ENCODE results near the gene LRMDA.

LRMDA gene

DNA sequence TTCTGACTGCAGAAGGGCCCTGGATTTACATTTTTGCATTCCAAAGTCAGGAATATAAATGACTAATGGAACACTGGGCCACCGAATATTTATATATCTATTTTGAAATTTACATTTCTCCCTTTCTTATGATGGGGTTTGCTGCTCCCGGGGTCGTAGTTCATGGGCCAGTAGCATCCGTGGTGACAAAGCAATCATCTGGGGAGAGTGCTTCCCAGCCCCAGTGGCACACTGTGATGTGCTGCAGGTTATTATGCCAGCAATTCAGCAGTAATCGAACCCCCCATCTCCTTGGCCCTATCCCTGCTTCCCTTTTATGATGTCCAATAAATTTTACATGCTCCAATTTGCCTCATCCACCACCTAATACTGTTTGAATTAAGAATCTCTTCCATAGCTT is 837.5 kb downstream of the LRMDA start:
- TF ChIP-seq, protein P1, sequence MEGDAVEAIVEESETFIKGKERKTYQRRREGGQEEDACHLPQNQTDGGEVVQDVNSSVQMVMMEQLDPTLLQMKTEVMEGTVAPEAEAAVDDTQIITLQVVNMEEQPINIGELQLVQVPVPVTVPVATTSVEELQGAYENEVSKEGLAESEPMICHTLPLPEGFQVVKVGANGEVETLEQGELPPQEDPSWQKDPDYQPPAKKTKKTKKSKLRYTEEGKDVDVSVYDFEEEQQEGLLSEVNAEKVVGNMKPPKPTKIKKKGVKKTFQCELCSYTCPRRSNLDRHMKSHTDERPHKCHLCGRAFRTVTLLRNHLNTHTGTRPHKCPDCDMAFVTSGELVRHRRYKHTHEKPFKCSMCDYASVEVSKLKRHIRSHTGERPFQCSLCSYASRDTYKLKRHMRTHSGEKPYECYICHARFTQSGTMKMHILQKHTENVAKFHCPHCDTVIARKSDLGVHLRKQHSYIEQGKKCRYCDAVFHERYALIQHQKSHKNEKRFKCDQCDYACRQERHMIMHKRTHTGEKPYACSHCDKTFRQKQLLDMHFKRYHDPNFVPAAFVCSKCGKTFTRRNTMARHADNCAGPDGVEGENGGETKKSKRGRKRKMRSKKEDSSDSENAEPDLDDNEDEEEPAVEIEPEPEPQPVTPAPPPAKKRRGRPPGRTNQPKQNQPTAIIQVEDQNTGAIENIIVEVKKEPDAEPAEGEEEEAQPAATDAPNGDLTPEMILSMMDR (conservative IDR thresholded peaks at IDR 0.05): no peak
- H3K27ac ChIP-seq: no peak overlapping the region

DNA sequence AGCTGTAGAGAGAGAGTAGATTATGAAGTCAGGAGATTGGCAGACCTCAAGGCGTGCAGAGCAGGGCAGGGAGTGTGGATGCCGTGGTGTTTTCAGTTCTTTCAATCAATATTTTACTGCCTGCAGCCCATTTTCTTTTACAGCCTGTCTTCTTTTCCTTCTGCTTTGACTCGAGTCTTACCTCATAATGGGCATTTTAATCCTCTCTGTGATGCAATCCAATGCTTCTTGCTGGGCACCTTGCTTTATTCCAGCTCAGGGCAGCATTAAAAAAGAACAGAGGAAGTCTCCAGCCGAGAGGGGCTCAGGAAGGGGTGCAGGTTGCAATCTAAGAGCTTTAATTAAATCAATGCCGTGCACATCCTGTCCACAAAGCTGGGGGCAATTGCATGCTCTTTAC is 839.0 kb downstream of the LRMDA start:
- TF ChIP-seq, protein P1 (conservative IDR thresholded peaks at IDR 0.05): no peak
- no peak overlapping the region for H3K27ac ChIP-seq

DNA sequence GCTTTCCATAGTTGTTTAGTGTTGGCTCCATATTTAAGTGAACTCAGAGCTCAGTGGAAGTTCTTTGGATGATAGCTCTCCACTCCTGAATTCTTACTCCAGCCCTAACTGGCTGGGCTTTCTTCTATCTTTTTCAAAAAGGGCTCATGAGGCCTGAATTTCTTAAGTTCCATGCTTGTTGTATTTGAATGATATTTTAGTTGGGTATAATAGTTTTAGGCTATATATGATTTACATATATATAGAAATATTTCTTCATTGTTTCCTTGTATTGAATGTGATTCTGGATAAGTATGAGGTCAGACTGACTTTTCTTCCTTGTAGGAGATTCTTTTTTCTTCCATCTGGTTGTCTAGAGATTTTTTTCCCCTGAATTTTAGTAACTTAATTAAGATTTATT is 843.5 kb downstream of the LRMDA start:
- TF ChIP-seq, protein P1 (conservative IDR thresholded peaks at IDR 0.05): no peak
- no peak overlapping the region for H3K27ac ChIP-seq

DNA sequence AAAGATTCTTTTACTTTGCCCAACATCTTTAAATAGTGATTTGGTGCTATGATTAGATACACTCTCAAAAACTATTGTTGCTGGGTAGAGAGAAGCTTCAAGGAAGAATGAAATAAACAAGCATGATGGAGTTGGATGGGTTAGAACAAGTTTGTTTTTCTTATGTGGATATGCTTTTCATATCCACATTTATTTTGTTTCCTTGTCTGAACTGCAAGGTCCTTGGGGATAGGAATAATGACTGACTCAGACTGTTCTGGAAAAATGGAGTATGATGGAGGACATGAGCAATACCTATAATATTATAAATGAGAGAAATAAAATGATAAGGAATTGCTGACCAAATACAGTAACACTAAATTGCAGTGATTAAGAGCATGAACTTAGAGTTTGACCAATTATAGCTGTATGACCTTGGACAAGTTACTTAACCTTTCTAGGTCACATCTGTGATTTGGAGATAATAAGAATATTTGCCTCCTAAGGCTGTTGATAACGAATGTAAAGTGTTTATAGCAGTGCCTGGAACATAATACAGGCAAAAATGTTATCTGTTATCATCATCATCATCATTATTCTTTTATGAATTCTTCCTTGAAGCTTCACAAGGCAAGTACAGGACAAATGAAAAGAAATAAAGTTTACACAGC is 847.5 kb downstream of the LRMDA start:
- H3K27ac ChIP-seq: peak overlapping the region; percentile 100
- TF ChIP-seq, protein P1 (conservative IDR thresholded peaks at IDR 0.05): no peak

DNA sequence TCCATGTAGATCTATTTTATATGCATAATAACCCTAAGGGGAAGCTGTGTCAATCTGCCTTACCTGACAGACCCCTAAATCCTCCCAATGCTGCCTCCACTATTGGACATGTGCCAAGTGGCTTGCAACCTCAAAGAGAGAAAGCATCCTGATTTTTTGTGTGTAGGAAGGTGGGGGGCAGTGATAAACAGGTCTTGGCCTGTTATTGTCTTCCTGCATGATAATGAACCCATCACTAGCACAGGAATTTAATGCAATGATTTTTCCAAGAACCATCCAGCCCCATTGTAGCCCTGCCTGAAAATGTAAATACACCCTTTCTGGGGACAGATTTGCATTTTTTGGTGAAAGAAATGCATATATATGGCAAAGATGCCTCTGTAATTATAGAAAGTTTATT is 850.2 kb downstream of the LRMDA start:
- TF ChIP-seq, protein P1 (conservative IDR thresholded peaks at IDR 0.05): no peak; the same call in 1 of the 2 replicates
- peak overlapping the region; percentile 100 for H3K27ac ChIP-seq

DNA sequence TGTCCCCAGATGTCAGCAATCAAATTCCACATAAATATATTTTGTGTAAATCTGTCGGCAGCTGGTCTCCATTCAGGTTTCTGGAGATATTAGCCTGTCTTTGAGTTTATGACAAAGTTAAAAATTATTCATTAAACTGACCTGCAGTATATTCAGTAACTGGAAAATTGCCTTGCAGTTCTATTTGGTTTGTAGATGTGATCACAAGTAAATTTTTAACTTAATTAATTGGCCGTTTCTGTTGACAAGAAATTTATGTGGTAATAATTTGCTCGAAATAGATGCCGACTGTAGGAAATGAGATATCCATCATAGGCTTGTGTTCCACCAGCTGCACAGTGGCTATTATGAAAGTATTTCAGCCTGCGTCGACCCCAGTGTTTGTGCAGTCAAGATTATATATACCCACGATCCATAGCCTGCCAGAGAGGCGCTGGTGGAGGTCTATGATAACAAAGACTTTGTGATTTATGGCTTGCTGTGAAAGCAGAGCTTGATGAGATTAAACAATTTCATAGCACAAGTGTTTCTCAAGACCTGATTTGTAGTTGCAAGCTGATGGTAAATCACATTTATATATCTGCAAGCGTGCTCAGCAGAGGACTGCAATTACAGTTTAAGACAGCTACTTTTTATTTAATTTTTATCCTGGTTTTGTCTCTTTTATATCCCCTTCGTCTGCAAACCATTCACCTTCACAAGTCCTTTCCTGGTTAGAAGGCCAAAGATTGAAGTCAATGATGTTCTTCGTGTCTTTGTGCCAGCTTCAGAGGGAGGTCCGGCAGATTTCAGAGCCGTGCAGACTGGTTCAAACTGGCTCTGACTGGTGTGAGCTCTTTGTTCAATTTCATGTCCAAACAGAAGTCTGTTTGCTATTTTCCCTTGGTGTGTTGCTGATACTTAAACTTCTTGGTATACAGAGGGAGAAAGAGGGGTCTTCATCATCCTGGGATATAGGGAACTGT is 850.9 kb downstream of the LRMDA start:
- H3K27ac ChIP-seq: peak overlapping the region; percentile 100
- TF ChIP-seq, protein P1 (conservative IDR thresholded peaks at IDR 0.05): no peak

DNA sequence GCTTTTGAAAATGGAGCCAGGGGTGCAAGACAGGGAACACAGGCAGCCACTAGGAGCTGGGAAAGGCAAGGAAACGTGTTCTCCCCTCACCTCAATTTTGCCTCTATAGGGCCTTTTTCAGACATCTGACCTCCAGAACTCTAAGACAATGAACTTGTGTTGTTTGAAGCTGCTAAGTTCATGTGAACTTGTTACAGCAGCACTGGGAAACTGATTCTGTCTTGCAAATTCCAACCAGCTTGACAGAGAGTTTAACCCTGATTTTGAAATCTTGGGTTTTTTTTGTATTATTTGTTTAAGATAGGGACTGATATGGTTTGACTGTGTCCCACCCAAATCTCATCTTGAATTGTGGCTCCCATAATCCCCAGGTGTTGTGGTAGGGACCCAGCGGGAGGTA is 852.9 kb downstream of the LRMDA start:
- TF ChIP-seq, protein P1 (conservative IDR thresholded peaks at IDR 0.05): no peak
- peak overlapping the region; percentile 100 for H3K27ac ChIP-seq

All from VCaP (cell line).